KMS-11 (cell line): ENCODE measurements around the gene TNPO1.
A peak's percentile ranks its signal among the peaks of the same experiment; 100 is the strongest.

Source experiments
- H2AFZ ChIP-seq: fragments of 200-600 bp; sonication (generic); 2 replicates; pipeline ENCODE4 v1.6.1; 2016; ENCODE audit warnings: antibody characterized with exemption, mixed run types, low read depth
- H3K27ac ChIP-seq: fragments of 200-600 bp; sonication (generic); 2 replicates; pipeline ENCODE4 v1.6.1; 2016; ENCODE audit warnings: mild to moderate bottlenecking, mixed run types
- H3K27me3 ChIP-seq: fragments of 200-600 bp; sonication (generic); 2 replicates; pipeline ENCODE4 v1.6.1; 2017; ENCODE audit warnings: mild to moderate bottlenecking, low read depth, mixed run types, moderate library complexity; ENCODE audit not compliant: insufficient read depth
- H3K36me3 ChIP-seq: fragments of 200-600 bp; sonication (generic); 2 replicates; pipeline ENCODE4 v1.6.1; 2017; ENCODE audit warnings: mild to moderate bottlenecking, mixed run types; ENCODE audit not compliant: insufficient read depth
- H3K4me1 ChIP-seq: fragments of 200-600 bp; sonication (generic); 2 replicates; pipeline ENCODE4 v1.6.1; 2016; ENCODE audit warnings: mild to moderate bottlenecking, low read depth, mixed run types; ENCODE audit not compliant: poor library complexity, severe bottlenecking
- H3K4me2 ChIP-seq: fragments of 200-600 bp; sonication (generic); 2 replicates; pipeline ENCODE4 v1.7.0; 2016; ENCODE audit warnings: mild to moderate bottlenecking, mixed run types
- H3K4me3 ChIP-seq: fragments of 200-600 bp; sonication (generic); IDR thresholded peaks from 2 replicates; pipeline ENCODE4 v1.6.1; 2017; ENCODE audit warnings: low read depth, low read length, mixed read lengths; ENCODE audit not compliant: insufficient read depth
- H3K79me2 ChIP-seq: fragments of 200-600 bp; sonication (generic); 2 replicates; pipeline ENCODE4 v1.6.1; 2016; ENCODE audit warnings: low read depth, mixed run types; ENCODE audit not compliant: insufficient read depth
- H3K9ac ChIP-seq: fragments of 200-600 bp; sonication (generic); 2 replicates; pipeline ENCODE4 v1.6.1; 2016; ENCODE audit warnings: mild to moderate bottlenecking, mixed run types
- H4K20me1 ChIP-seq: fragments of 200-600 bp; sonication (generic); 2 replicates; pipeline ENCODE4 v1.6.1; 2016; ENCODE audit warnings: mild to moderate bottlenecking, mixed run types; ENCODE audit not compliant: insufficient read depth
- CTCF ChIP-seq: fragments of 200-600 bp; sonication (generic); conservative IDR thresholded peaks from 2 replicates; pipeline ENCODE4 v1.6.1; 2017; ENCODE audit warnings: low read depth, mild to moderate bottlenecking, antibody characterized with exemption, low read length, moderate library complexity, mixed read lengths

The TNPO1 gene

GRCh38 chr5:72847439-72847838 lies 31.0 kb downstream of the TNPO1 start:
- Histone ChIP-seq H4K20me1 (peaks cover 33% of the 10 kb centered on the region), H3K27ac (peak overlapping the region; percentile 95; the same call in 1 of the 2 replicates), H3K4me3 (no peak overlapping the region), H2AFZ (no peak overlapping the region), H3K4me2 (peak overlapping the region; percentile 68), H3K9ac (peak overlapping the region; percentile 94; the same call in 1 of the 2 replicates), H3K4me1 (peaks cover 46% of the 10 kb centered on the region), H3K27me3 (no peaks in the 10 kb centered on the region), H3K79me2 (peaks cover 59% of the 10 kb centered on the region), H3K36me3 (peaks cover 14% of the 10 kb centered on the region; the same call in 1 of the 2 replicates)
- no peak for TF ChIP-seq CTCF

GRCh38 chr5:72847989-72848473 lies 31.6 kb downstream of the TNPO1 start:
- peaks cover 37% of the 10 kb centered on the region for H4K20me1 ChIP-seq
- peak overlapping the region; percentile 68 for H3K4me2 ChIP-seq
- H3K4me3 ChIP-seq = no peak overlapping the region
- H3K4me1 ChIP-seq = peaks cover 47% of the 10 kb centered on the region
- no peaks in the 10 kb centered on the region for H3K27me3 ChIP-seq
- peaks cover 14% of the 10 kb centered on the region; the same call in 1 of the 2 replicates for H3K36me3 ChIP-seq
- H2AFZ ChIP-seq = peak overlapping the region; percentile 30; the same call in 1 of the 2 replicates
- 0 out of 2 replicates have a peak, but pooled peaks have one; percentile 26 for TF ChIP-seq CTCF
- H3K79me2 ChIP-seq = peaks cover 65% of the 10 kb centered on the region
- H3K9ac ChIP-seq = peak overlapping the region; percentile 94
- peak overlapping the region; percentile 95 for H3K27ac ChIP-seq

- Histone ChIP-seq H3K4me2 (peak overlapping the region; percentile 83), H3K4me1 (peaks cover 54% of the 10 kb centered on the region), H3K9ac (peak overlapping the region; percentile 94), H3K27me3 (no peaks in the 10 kb centered on the region), H3K36me3 (peaks cover 14% of the 10 kb centered on the region; the same call in 1 of the 2 replicates), H2AFZ (peak overlapping the region; percentile 30; the same call in 1 of the 2 replicates), H3K4me3 (no peak overlapping the region), H4K20me1 (peaks cover 41% of the 10 kb centered on the region), H3K79me2 (peaks cover 73% of the 10 kb centered on the region), H3K27ac (peak overlapping the region; percentile 95)
- TF ChIP-seq CTCF = no peak
Measured at GRCh38 chr5:72848474-72849428, 32.3 kb downstream of the TNPO1 start.

GRCh38 chr5:72849546-72849945 lies 33.1 kb downstream of the TNPO1 start:
- Histone ChIP-seq H3K9ac (peak overlapping the region; percentile 94; the same call in 1 of the 2 replicates), H3K27me3 (no peaks in the 10 kb centered on the region), H3K4me1 (peaks cover 62% of the 10 kb centered on the region), H3K79me2 (peaks cover 80% of the 10 kb centered on the region), H3K27ac (peak overlapping the region; percentile 95), H3K4me2 (peak overlapping the region; percentile 83), H3K36me3 (peaks cover 16% of the 10 kb centered on the region; the same call in 1 of the 2 replicates), H4K20me1 (peaks cover 44% of the 10 kb centered on the region), H3K4me3 (no peak overlapping the region), H2AFZ (no peak overlapping the region)
- no peak for TF ChIP-seq CTCF
